Endothelial cell of umbilical vein (primary cell): ENCODE data around the gene WIPI1. TPM values are rescaled to one million over a fixed set of nuclear protein-coding genes. Genes with fewer than 3 reads are reported as not detected.

ENCODE experiments used
- Bru-seq: library from RNA; stranded (reverse); fragments of 400-500 nt; gene quantifications from one replicate; lab custom pipeline; 2021; lab: Mats Ljungman, UMichigan
- BruChase-seq, 2 experiments: library from RNA; stranded (reverse); fragments of 400-500 nt; gene quantifications; one replicate each; lab custom pipeline; 2021; lab: Mats Ljungman, UMichigan
- BruUV-seq: library from RNA; stranded (reverse); fragments of 400-500 nt; replicated peaks from 2 replicates; lab custom pipeline; 2021; lab: Mats Ljungman, UMichigan
- CTCF ChIA-PET: fragments of 300-600, 350-600 bp; sonication (Branson Sonifier 250); formaldehyde crosslinking; loops from one replicate; lab custom pipeline; 2021; ENCODE audit warnings: antibody characterized with exemption, inconsistent platforms; lab: Charles Lee
- POLR2A ChIA-PET: fragments of 300-600, 350-600 bp; sonication (Branson Sonifier 250); formaldehyde crosslinking; loops from one replicate; lab custom pipeline; 2021; ENCODE audit warnings: antibody characterized with exemption, inconsistent platforms; lab: Charles Lee
- DNase-seq: peaks from one replicate; pipeline ENCODE4 v3.0.0-alpha.2; 2011; ENCODE audit warnings: low read depth, low spot score
- FAIRE-seq: peaks from 2 replicates; lab custom pipeline; 2011; peaks lifted over from hg19 to GRCh38; lab: Jason Lieb, UNC
- H2AFZ ChIP-seq: 2 replicates; pipeline ENCODE4 v1.6.0; 2012; ENCODE audit warnings: low read depth, low read length, control low read depth, inconsistent platforms
- H3K27ac ChIP-seq: 2 replicates; pipeline ENCODE4 v1.5.1; 2011; ENCODE audit warnings: low read depth, mild to moderate bottlenecking, control low read depth, low read length, moderate library complexity; ENCODE audit not compliant: insufficient read depth
- H3K27me3 ChIP-seq, 2 experiments: 2 replicates each; pipeline versions ENCODE4 v1.6.0 to v1.6.1; 2011; ENCODE audit warnings: low read length in 2 of 2, mixed read lengths in 1 of 2; ENCODE audit not compliant: control insufficient read depth in 2 of 2, insufficient read depth in 2 of 2
- H3K36me3 ChIP-seq, 2 experiments: 2 replicates in 1 of 2; 3 replicates in 1 of 2; pipeline ENCODE4 v1.5.1; 2011; ENCODE audit warnings: low read length in 2 of 2, mild to moderate bottlenecking in 1 of 2, moderate library complexity in 1 of 2; ENCODE audit not compliant: control insufficient read depth in 2 of 2, insufficient read depth in 2 of 2; ENCODE audit errors: extremely low read depth in 1 of 2
- H3K4me1 ChIP-seq: 3 replicates; pipeline ENCODE4 v1.5.1; 2011; ENCODE audit warnings: mild to moderate bottlenecking, low read length; ENCODE audit not compliant: control insufficient read depth, insufficient read depth; ENCODE audit errors: extremely low read depth
- H3K4me2 ChIP-seq: 2 replicates; pipeline ENCODE4 v1.6.1; 2011; ENCODE audit warnings: low read length, control low read depth, mixed read lengths; ENCODE audit not compliant: insufficient read depth
- H3K4me3 ChIP-seq, 3 experiments: fragments of 200-600 bp in 1 of 3; sonication (generic), shearing (Covaris generic) in 1 of 3; replicated peaks in 1 of 3; 2 replicates each; pipeline ENCODE4 v1.5.1; 2011 to 2016; ENCODE audit warnings: control low read depth in 3 of 3, low read length in 3 of 3, mild to moderate bottlenecking in 2 of 3, inconsistent platforms in 1 of 3, low read depth in 1 of 3, moderate library complexity in 1 of 3; ENCODE audit not compliant: insufficient read depth in 1 of 3
- H3K79me2 ChIP-seq: 2 replicates; pipeline ENCODE4 v1.6.0; 2012; ENCODE audit warnings: low read length, inconsistent platforms; ENCODE audit not compliant: control insufficient read depth, insufficient read depth
- H3K9ac ChIP-seq: replicated peaks from 2 replicates; pipeline ENCODE3; 2011; ENCODE audit warnings: low read length, control low read depth; ENCODE audit not compliant: insufficient read depth; ENCODE audit errors: extremely low read depth
- H3K9me1 ChIP-seq: replicated peaks from 3 replicates; pipeline ENCODE4 v1.6.0; 2011; ENCODE audit warnings: mild to moderate bottlenecking, low read length; ENCODE audit not compliant: control insufficient read depth, insufficient read depth; ENCODE audit errors: extremely low read depth
- H3K9me3 ChIP-seq: replicated peaks from 2 replicates; pipeline ENCODE4 v1.5.1; 2012; ENCODE audit warnings: low read length, inconsistent platforms; ENCODE audit not compliant: control insufficient read depth, insufficient read depth
- H4K20me1 ChIP-seq: replicated peaks from 2 replicates; pipeline ENCODE3; 2011; ENCODE audit warnings: mild to moderate bottlenecking, low read length; ENCODE audit not compliant: control insufficient read depth, insufficient read depth; ENCODE audit errors: extremely low read depth
- CTCF ChIP-seq, 2 donors: IDR thresholded peaks; 1 replicate in 1 of 2; 2 replicates in 1 of 2; pipeline ENCODE4 v1.5.1; 2011; ENCODE audit warnings: low read length in 2 of 2, mild to moderate bottlenecking in 2 of 2, moderate library complexity in 2 of 2, control low read depth in 1 of 2, inconsistent platforms in 1 of 2, low read depth in 1 of 2; ENCODE audit not compliant: insufficient read depth in 1 of 2; ENCODE audit errors: extremely low read depth in 1 of 2
- FOS ChIP-seq: IDR thresholded peaks from 2 replicates; pipeline ENCODE4 v1.6.1; 2011; ENCODE audit warnings: mild to moderate bottlenecking, low read length, moderate library complexity, borderline replicate concordance; ENCODE audit not compliant: insufficient read depth
- GATA2 ChIP-seq: IDR thresholded peaks from 2 replicates; pipeline ENCODE4 v1.7.0; 2011; ENCODE audit warnings: low read depth, mild to moderate bottlenecking, moderate library complexity, mixed read lengths, low read length; ENCODE audit not compliant: insufficient read length, insufficient read depth
- MAX ChIP-seq: IDR thresholded peaks from 2 replicates; pipeline ENCODE4 v1.6.1; 2011; ENCODE audit not compliant: insufficient read depth, insufficient read length
- MYC ChIP-seq: IDR thresholded peaks from one replicate; pipeline ENCODE4 v1.6.1; 2011; ENCODE audit warnings: mild to moderate bottlenecking, low read depth, low read length
- POLR2A ChIP-seq: IDR thresholded peaks from 2 replicates; pipeline ENCODE4 v1.6.1; 2012; ENCODE audit warnings: low read depth, mild to moderate bottlenecking, control low read depth, low read length
- POLR2AphosphoS5 ChIP-seq: IDR thresholded peaks from 2 replicates; pipeline ENCODE4 v1.6.1; 2012; ENCODE audit warnings: low read depth, mild to moderate bottlenecking, control low read depth, low read length, moderate library complexity; ENCODE audit not compliant: insufficient read depth
- dilution Hi-C: fragments of 300-500 bp; cut with MboI; formaldehyde crosslinking; loops from one replicate; pipeline ENCODE4 v1.15.0; 2019; ENCODE audit warnings: low sequenced_read_pairs; ENCODE audit not compliant: extremely low pct_ligation_motif_present
- intact Hi-C: fragments of 100-400 bp; cut with micrococcal nuclease; formaldehyde crosslinking; loops from one replicate; pipeline ENCODE4 v1.10.0; 2022
- long read RNA-seq: library from polyadenylated mRNA; stranded (forward); transcript quantifications from one replicate; pipeline ENCODE4 v2.0.0, GENCODE V29; 2021
- polyA minus RNA-seq, 3 experiments: library from RNA; depleted of rRNA, polyadenylated mRNA; stranded (reverse); fragments of >200 nt; gene quantifications; 1 replicate in 1 of 3; 2 replicates in 2 of 3; pipeline ENCODE4 v1.2.3, GENCODE V29; 2011
- polyA plus RNA-seq, 4 experiments: library from polyadenylated mRNA; depleted of rRNA in 3 of 4; stranded (reverse) in 3 of 4; unstranded in 1 of 4; fragments of >200 nt; gene quantifications; 2 replicates each; pipeline versions ENCODE4 v1.2.1 to v1.2.3, GENCODE V29; 2011 to 2012; ENCODE audit warnings: missing spikeins in 1 of 4
- total RNA-seq: library from RNA; stranded (reverse); gene quantifications from 2 replicates; pipeline ENCODE4 v1.2.3, GENCODE V29; 2021

Gene WIPI1
- total RNA-seq (41.5 and 49.9 TPM in 2 replicates), polyA plus RNA-seq (69.8 and 70.3 TPM in 2 replicates), polyA minus RNA-seq (80.8 and 96.2 TPM in 2 replicates), Bru-seq, nascent RNA (percentile 78 among the genes with signal in this experiment), BruChase-seq, experiment 1, labeled RNA remaining after a 6-hour chase (percentile 65 among the genes with signal in this experiment), BruChase-seq, experiment 2, labeled RNA remaining after a 2-hour chase (percentile 64 among the genes with signal in this experiment)
- 76.5 and 78.2 TPM in 2 replicates for polyA plus RNA-seq (2011; cell fraction: cytosol; rRNA removed)
- polyA plus RNA-seq (2011; cell fraction: nucleus; rRNA removed), result 74.6 and 88.2 TPM in 2 replicates
- 53.7 and 71.7 TPM in 2 replicates for polyA plus RNA-seq (2012)
- polyA minus RNA-seq (2011; cell fraction: cytosol; rRNA and poly(A)+ RNA removed), result 4.9 TPM
- 59.8 and 75.3 TPM in 2 replicates for polyA minus RNA-seq (2011; cell fraction: nucleus; rRNA and poly(A)+ RNA removed)
- long read RNA-seq, transcript WIPI1-201 (13 exons, 1,832 nt), result major isoform, 106 of 160 reads
- long read RNA-seq, transcript WIPI1-202 (12 exons, 1,575 nt), result minor isoform, 24 of 160 reads
- long read RNA-seq, partial matches to known transcripts, result 12 of 160 reads
- long read RNA-seq, other reads (novel, unspliced or antisense), result 17 of 160 reads

- Histone ChIP-seq H3K79me2 (no peaks in the 10 kb centered on the region), H3K27ac (peak within 1 kb of the TSS; percentile 75), H3K4me2 (peak within 1 kb of the TSS; percentile 92), H3K27me3 (no peaks in the 10 kb centered on the region), H3K36me3 (no peaks in the 10 kb centered on the region), H2AFZ (peak within 1 kb of the TSS; percentile 54), H3K9me1 (no peaks in the 10 kb centered on the region), H3K4me1 (peaks cover 18% of the 10 kb centered on the region), H3K9ac (peak within 1 kb of the TSS; percentile 82), H3K4me3 (peak within 1 kb of the TSS; percentile 58 to 74 (median 70)), H4K20me1 (no peaks in the 10 kb centered on the region), H3K9me3 (no peaks in the 10 kb centered on the region)
- ChIA-PET CTCF (interaction anchor here (1.0 to 8.0 kb wide), 10 partner anchors 16 to 437 kb away, joined by 3 to 35 read pairs (median 11); partner anchors contain the start of gene AMZ2), POLR2A (interaction anchor here (0.6 to 1.4 kb wide), 3 partner anchors 36 to 422 kb away, joined by 3 to 12 read pairs (median 4); partner anchors contain the start of genes AMZ2 and KPNA2)
- intact Hi-C loops, result loop anchor here (1.0 to 5.0 kb wide), 3 partner anchors 74 to 355 kb away; partner anchors contain the start of gene AMZ2
- DNase-seq, result peak; percentile 61
- TF ChIP-seq GATA2 (no peak), FOS (no peak), CTCF (IDR thresholded peaks at IDR 0.05; ENCODE audit: extremely low read depth in 1 of 2, insufficient read depth in 1 of 2, low read depth in 1 of 2, low read length in 2 of 2) (no peak), MYC (no peak), MAX (no peak), POLR2AphosphoS5 (no peak), POLR2A (no peak)
- BruUV-seq, result no TSS peak
- FAIRE-seq, result no peak
- dilution Hi-C loops, result no loop called here
Observed at GRCh38 chr17:68457168-68457538, at the start of gene WIPI1. WIPI1 (minus strand) TSS chr17:68457496; CDS start chr17:68457421, 75 bp downstream.
